Stimulated activated CD4-positive, alpha-beta T cell treated with anti-CD3 and anti-CD28 coated beads, Interleukin-1b, Interleukin-23, amount 100 ng/mL, for 48 hours (primary cell): ENCODE data around the gene FAM117A.
"Not testable (repeated sequence)": the region's sequence is repeated elsewhere in the genome, so short reads cannot be mapped to it uniquely, and the experiment has no call there.

Experiments
- DNase-seq: peaks from one replicate; pipeline ENCODE4 v3.0.0-alpha.2; 2020

The FAM117A gene

GRCh38 chr17:49762151-49762941 lies 1.6 kb downstream of the FAM117A start:
- no peak for DNase-seq

- DNase-seq, result no peak
Observed at GRCh38 chr17:49760932-49761558, 2.9 kb downstream of the FAM117A start.

GRCh38 chr17:49760296-49760695 lies 3.6 kb downstream of the FAM117A start:
- no peak for DNase-seq

- no peak for DNase-seq
Observed at GRCh38 chr17:49759203-49759602, 4.7 kb downstream of the FAM117A start.

- not testable (repeated sequence) for DNase-seq
Observed at GRCh38 chr17:49758464-49759010, 5.4 kb downstream of the FAM117A start.

- no peak for DNase-seq
Observed at GRCh38 chr17:49757151-49757777, 6.7 kb downstream of the FAM117A start.

GRCh38 chr17:49756323-49757150 lies 7.4 kb downstream of the FAM117A start:
- DNase-seq, result no peak

GRCh38 chr17:49755663-49756283 lies 8.2 kb downstream of the FAM117A start:
- DNase-seq, result no peak

- DNase-seq, result no peak
Observed at GRCh38 chr17:49753959-49754391, 10.0 kb downstream of the FAM117A start.

GRCh38 chr17:49752508-49752907 lies 11.4 kb downstream of the FAM117A start:
- DNase-seq, result no peak

- no peak for DNase-seq
Observed at GRCh38 chr17:49749730-49750129, 14.2 kb downstream of the FAM117A start.

- DNase-seq, result peak; percentile 71
Observed at GRCh38 chr17:49748791-49749190, 15.1 kb downstream of the FAM117A start.

- DNase-seq, result no peak
Observed at GRCh38 chr17:49748223-49748622, 15.7 kb downstream of the FAM117A start.

GRCh38 chr17:49747632-49748031 lies 16.3 kb downstream of the FAM117A start:
- DNase-seq, result no peak

- DNase-seq, result no peak
Observed at GRCh38 chr17:49746791-49747490, 17.0 kb downstream of the FAM117A start.

GRCh38 chr17:49745175-49746139 lies 18.5 kb downstream of the FAM117A start:
- DNase-seq, result no peak

- DNase-seq, result no peak
Observed at GRCh38 chr17:49742166-49742638, 21.7 kb downstream of the FAM117A start.

GRCh38 chr17:49741692-49742076 lies 22.2 kb downstream of the FAM117A start:
- no peak for DNase-seq

- no peak for DNase-seq
Observed at GRCh38 chr17:49741009-49741691, 22.8 kb downstream of the FAM117A start.
